Retinal pigment epithelial cell (primary cell): Measurements from ENCODE around the gene RIT1.

ENCODE experiments used
- DNase-seq: peaks from one replicate; pipeline ENCODE4 v3.0.0-alpha.2; 2010; ENCODE audit warnings: low read depth
- H3K4me3 ChIP-seq: 2 replicates; pipeline ENCODE4 v1.5.1; 2011; ENCODE audit warnings: mild to moderate bottlenecking, low read length, control low read depth, moderate library complexity
- TF ChIP-seq, protein P1 (sequence below): conservative IDR thresholded peaks from 2 replicates; pipeline ENCODE4 v1.5.1; 2011; ENCODE audit warnings: low read depth, low read length, control low read depth, inconsistent platforms

Gene RIT1

GRCh38 chr1:155861896-155862295 lies 49.3 kb downstream of the RIT1 start:
- no peak for DNase-seq
- H3K4me3 ChIP-seq = no peak overlapping the region
- TF ChIP-seq, protein P1, sequence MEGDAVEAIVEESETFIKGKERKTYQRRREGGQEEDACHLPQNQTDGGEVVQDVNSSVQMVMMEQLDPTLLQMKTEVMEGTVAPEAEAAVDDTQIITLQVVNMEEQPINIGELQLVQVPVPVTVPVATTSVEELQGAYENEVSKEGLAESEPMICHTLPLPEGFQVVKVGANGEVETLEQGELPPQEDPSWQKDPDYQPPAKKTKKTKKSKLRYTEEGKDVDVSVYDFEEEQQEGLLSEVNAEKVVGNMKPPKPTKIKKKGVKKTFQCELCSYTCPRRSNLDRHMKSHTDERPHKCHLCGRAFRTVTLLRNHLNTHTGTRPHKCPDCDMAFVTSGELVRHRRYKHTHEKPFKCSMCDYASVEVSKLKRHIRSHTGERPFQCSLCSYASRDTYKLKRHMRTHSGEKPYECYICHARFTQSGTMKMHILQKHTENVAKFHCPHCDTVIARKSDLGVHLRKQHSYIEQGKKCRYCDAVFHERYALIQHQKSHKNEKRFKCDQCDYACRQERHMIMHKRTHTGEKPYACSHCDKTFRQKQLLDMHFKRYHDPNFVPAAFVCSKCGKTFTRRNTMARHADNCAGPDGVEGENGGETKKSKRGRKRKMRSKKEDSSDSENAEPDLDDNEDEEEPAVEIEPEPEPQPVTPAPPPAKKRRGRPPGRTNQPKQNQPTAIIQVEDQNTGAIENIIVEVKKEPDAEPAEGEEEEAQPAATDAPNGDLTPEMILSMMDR = no peak

DNA sequence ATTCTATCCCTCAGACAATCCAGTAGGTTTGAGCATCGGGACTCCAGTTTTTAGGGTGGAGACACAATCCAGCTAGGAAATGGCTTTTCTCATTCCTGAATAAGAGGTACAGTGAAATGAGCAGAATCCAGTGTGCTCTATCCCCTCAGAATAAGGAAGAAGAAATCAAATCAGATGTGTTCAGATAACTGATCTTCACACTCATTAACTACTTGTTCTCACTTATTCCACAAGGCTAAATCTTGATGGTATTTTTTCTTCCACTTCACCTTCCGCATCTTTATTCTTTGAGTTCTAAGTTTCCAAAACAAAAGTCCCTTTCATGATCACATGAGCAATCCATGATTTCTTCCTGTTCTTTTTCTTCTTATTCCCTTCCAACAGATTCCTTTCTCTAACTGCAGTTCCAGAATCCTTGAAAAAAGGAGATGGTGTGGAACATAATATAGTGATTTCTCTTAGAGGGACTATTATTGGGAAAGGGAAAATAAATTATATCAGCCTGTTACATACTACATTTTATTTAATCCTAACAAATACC lies 50.1 kb downstream of the RIT1 start:
- H3K4me3 ChIP-seq = peak overlapping the region; percentile 60
- TF ChIP-seq, protein P1 = no peak
- no peak for DNase-seq

- peak overlapping the region; percentile 60 for H3K4me3 ChIP-seq
- TF ChIP-seq, protein P1 = no peak
- DNase-seq = peak; percentile 56
Measured at GRCh38 chr1:155859881-155860871, 51.0 kb downstream of the RIT1 start.

GRCh38 chr1:155859234-155859829 lies 51.8 kb downstream of the RIT1 start, which contains the start of gene SYT11:
Gene SYT11 (plus strand): TSS chr1:155859567. CDS start chr1:155859762, 195 bp downstream.
- H3K4me3 ChIP-seq = peak within 1 kb of the TSS; percentile 60
- TF ChIP-seq, protein P1 = no peak
- DNase-seq = peak; percentile 92

GRCh38 chr1:155858800-155859233 lies 52.3 kb downstream of the RIT1 start:
- peak overlapping the region; percentile 60 for H3K4me3 ChIP-seq
- no peak for DNase-seq
- TF ChIP-seq, protein P1 = no peak

DNA sequence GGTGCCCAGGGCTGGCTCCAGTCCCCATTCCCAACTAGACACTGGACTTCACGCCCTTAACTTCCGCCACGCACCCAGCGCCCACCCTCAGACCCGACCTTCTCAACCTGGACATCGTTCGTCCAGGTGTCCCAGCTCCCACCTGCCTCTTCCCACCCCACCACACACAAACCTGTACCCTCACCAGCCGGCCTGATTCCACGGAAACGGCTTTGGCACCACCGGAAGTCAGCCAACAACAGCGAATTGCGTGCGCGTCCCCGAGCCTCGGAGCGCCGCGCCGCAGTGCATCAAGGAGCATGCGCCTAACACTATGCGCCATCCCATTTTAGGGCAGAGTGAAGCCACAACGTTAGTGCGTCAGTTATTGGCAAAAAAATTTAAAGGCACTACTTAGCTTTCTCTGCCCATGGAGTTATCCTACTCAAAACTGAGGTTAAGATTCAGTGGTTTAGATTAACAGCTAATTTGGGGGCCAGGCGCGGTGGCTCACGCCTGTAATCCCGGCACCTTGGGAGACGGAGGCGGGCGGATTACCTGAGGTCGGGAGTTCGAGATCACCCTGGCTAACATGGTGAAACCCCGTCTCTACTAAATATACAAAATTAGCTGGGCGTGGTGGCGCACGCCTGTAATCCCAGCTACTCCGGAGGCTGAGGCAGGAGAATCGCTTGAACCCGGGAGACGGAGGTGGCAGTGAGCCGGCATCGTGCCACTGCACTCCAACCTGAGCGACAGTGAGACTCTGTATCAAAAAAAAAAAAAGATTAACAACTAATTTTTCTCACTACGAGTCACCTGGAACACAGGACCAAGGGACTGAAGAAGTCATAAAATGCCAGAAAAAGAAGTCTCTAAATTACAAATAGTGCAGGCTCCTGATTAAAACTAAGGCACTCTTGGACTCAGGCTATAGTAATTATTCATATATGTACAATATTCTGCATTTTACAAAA lies 53.9 kb downstream of the RIT1 start, which contains the start of gene GON4L:
GON4L (minus strand) TSS at position 240 of the 956 bp plus-strand sequence. CDS start 3,434 bp downstream, outside the sequence.
- DNase-seq = peak; percentile 73
- H3K4me3 ChIP-seq = peak within 1 kb of the TSS; percentile 79
- TF ChIP-seq, protein P1 = no peak
